HEK293 (cell line): ENCODE results near the gene CLDN3.

Source experiments
- BCL11B ChIP-seq: fragments of 450-650 bp; formaldehyde crosslinking; IDR thresholded peaks from 2 replicates; pipeline ENCODE4 v1.5.1; 2016; ENCODE audit warnings: low read depth, missing biosample characterization, missing genetic modification characterization
- GLIS1 ChIP-seq: fragments of 450-650 bp; formaldehyde crosslinking; IDR thresholded peaks from 2 replicates; pipeline ENCODE4 v1.5.1; 2016; ENCODE audit warnings: missing biosample characterization, missing genetic modification characterization
- IKZF3 ChIP-seq: fragments of 450-650 bp; IDR thresholded peaks from 2 replicates; pipeline ENCODE4 v1.5.0; 2018; ENCODE audit warnings: missing biosample characterization, mild to moderate bottlenecking, missing genetic modification characterization, moderate library complexity
- KLF7 ChIP-seq: fragments of 450-650 bp; formaldehyde crosslinking; IDR thresholded peaks from 2 replicates; pipeline ENCODE4 v1.5.1; 2016; ENCODE audit warnings: missing biosample characterization, missing genetic modification characterization, borderline replicate concordance
- KLF8 ChIP-seq: fragments of 450-650 bp; formaldehyde crosslinking; IDR thresholded peaks from 2 replicates; pipeline ENCODE4 v1.5.1; 2016; ENCODE audit warnings: missing biosample characterization, missing genetic modification characterization
- MYNN ChIP-seq: fragments of 450-650 bp; formaldehyde crosslinking; IDR thresholded peaks from 2 replicates; pipeline ENCODE4 v1.5.1; 2016; ENCODE audit warnings: missing biosample characterization, missing genetic modification characterization, borderline replicate concordance
- PATZ1 ChIP-seq: fragments of 450-650 bp; formaldehyde crosslinking; IDR thresholded peaks from 2 replicates; pipeline ENCODE4 v1.5.1; 2016; ENCODE audit warnings: missing biosample characterization, missing genetic modification characterization
- SALL2 ChIP-seq: fragments of 450-650 bp; formaldehyde crosslinking; IDR thresholded peaks from 2 replicates; pipeline ENCODE4 v1.5.0; 2017; ENCODE audit warnings: missing biosample characterization, mild to moderate bottlenecking, missing genetic modification characterization, borderline replicate concordance
- SCRT1 ChIP-seq: fragments of 450-650 bp; formaldehyde crosslinking; IDR thresholded peaks from 2 replicates; pipeline ENCODE4 v1.5.1; 2016; ENCODE audit warnings: missing biosample characterization, missing genetic modification characterization, borderline replicate concordance
- ZBTB11 ChIP-seq: fragments of 450-650 bp; formaldehyde crosslinking; conservative IDR thresholded peaks from 2 replicates; pipeline ENCODE4 v1.5.1; 2016; ENCODE audit warnings: low read depth, missing biosample characterization, missing genetic modification characterization
- ZBTB17 ChIP-seq: fragments of 450-650 bp; formaldehyde crosslinking; IDR thresholded peaks from 2 replicates; pipeline ENCODE4 v1.5.1; 2016; ENCODE audit warnings: missing biosample characterization, missing genetic modification characterization
- ZBTB20 ChIP-seq: fragments of 450-650 bp; formaldehyde crosslinking; IDR thresholded peaks from 2 replicates; pipeline ENCODE4 v1.5.1; 2016; ENCODE audit warnings: missing biosample characterization, missing genetic modification characterization
- ZEB2 ChIP-seq: fragments of 450-650 bp; formaldehyde crosslinking; IDR thresholded peaks from 2 replicates; pipeline ENCODE4 v1.5.1; 2016; ENCODE audit warnings: missing biosample characterization, missing genetic modification characterization
- ZNF114 ChIP-seq: fragments of 450-650 bp; formaldehyde crosslinking; IDR thresholded peaks from 2 replicates; pipeline ENCODE4 v1.5.0; 2017; ENCODE audit warnings: missing biosample characterization, missing genetic modification characterization
- ZNF132 ChIP-seq: fragments of 450-650 bp; formaldehyde crosslinking; IDR thresholded peaks from 2 replicates; pipeline ENCODE4 v1.5.1; 2017; ENCODE audit warnings: missing biosample characterization, missing genetic modification characterization, borderline replicate concordance
- ZNF174 ChIP-seq: fragments of 450-650 bp; formaldehyde crosslinking; IDR thresholded peaks from 2 replicates; pipeline ENCODE4 v1.5.0; 2017; ENCODE audit warnings: missing biosample characterization, mild to moderate bottlenecking, missing genetic modification characterization
- ZNF19 ChIP-seq: fragments of 450-650 bp; formaldehyde crosslinking; IDR thresholded peaks from 2 replicates; pipeline ENCODE4; 2016; ENCODE audit warnings: missing biosample characterization, missing genetic modification characterization, low read depth
- ZNF292 ChIP-seq: fragments of 450-650 bp; formaldehyde crosslinking; IDR thresholded peaks from 2 replicates; pipeline ENCODE4 v1.5.1; 2016; ENCODE audit warnings: low read depth, missing biosample characterization, missing genetic modification characterization, borderline replicate concordance
- ZNF302 ChIP-seq: fragments of 450-650 bp; formaldehyde crosslinking; IDR thresholded peaks from 2 replicates; pipeline ENCODE4 v1.5.1; 2016; ENCODE audit warnings: missing biosample characterization, missing genetic modification characterization, low read depth
- ZNF449 ChIP-seq: fragments of 450-650 bp; formaldehyde crosslinking; IDR thresholded peaks from 2 replicates; pipeline ENCODE4 v1.5.1; 2017; ENCODE audit warnings: missing biosample characterization, mild to moderate bottlenecking, missing genetic modification characterization, moderate library complexity
- ZNF571 ChIP-seq: fragments of 450-650 bp; formaldehyde crosslinking; IDR thresholded peaks from 2 replicates; pipeline ENCODE4 v1.5.0; 2017; ENCODE audit warnings: missing biosample characterization, missing genetic modification characterization
- ZNF645 ChIP-seq: fragments of 450-650 bp; formaldehyde crosslinking; IDR thresholded peaks from 2 replicates; pipeline ENCODE4; 2016; ENCODE audit warnings: missing biosample characterization, missing genetic modification characterization
- ZNF658 ChIP-seq: fragments of 450-650 bp; formaldehyde crosslinking; IDR thresholded peaks from 2 replicates; pipeline ENCODE4; 2016; ENCODE audit warnings: missing biosample characterization, missing genetic modification characterization
- ZSCAN30 ChIP-seq: fragments of 450-650 bp; IDR thresholded peaks from 2 replicates; pipeline ENCODE4 v1.5.1; 2018; ENCODE audit warnings: missing biosample characterization, mild to moderate bottlenecking, missing genetic modification characterization, moderate library complexity
- ZSCAN4 ChIP-seq: fragments of 450-650 bp; formaldehyde crosslinking; IDR thresholded peaks from 2 replicates; pipeline ENCODE4 v1.5.1; 2017; ENCODE audit warnings: missing biosample characterization, missing genetic modification characterization
- ZSCAN5A ChIP-seq: fragments of 450-650 bp; formaldehyde crosslinking; IDR thresholded peaks from 2 replicates; pipeline ENCODE4 v1.5.1; 2016; ENCODE audit warnings: missing biosample characterization, missing genetic modification characterization
- ZXDB ChIP-seq: fragments of 450-650 bp; formaldehyde crosslinking; IDR thresholded peaks from 2 replicates; pipeline ENCODE4 v1.5.1; 2016; ENCODE audit warnings: missing biosample characterization, missing genetic modification characterization

The CLDN3 gene

GRCh38 chr7:73738612-73739386 is 31.3 kb downstream of the CLDN3 start, which contains the start of gene ABHD11 (continued):
- TF ChIP-seq ZNF292 (no peak), KLF8 (peak; percentile 95), ZBTB11 (peak; percentile 64), MYNN (no peak), ZNF174 (no peak), ZNF571 (tag by site-specific recombination) (no peak), ZBTB20 (tag by site-specific recombination) (peak; percentile 74; the same call in 1 of the 2 replicates), ZBTB17 (peak; percentile 92), ZNF302 (tag by site-specific recombination) (no peak), ZSCAN30 (tag by site-specific recombination) (0 out of 2 replicates have a peak, but pooled peaks have one; percentile 27), BCL11B (tag by site-specific recombination) (no peak), IKZF3 (tag by site-specific recombination) (peak; percentile 44; the same call in 1 of the 2 replicates), ZSCAN4 (tag by site-specific recombination) (no peak), PATZ1 (tag by site-specific recombination) (peak; percentile 71; the same call in 1 of the 2 replicates), ZNF132 (tag by site-specific recombination) (no peak), ZNF449 (tag by site-specific recombination) (peak; percentile 89), ZNF114 (tag by site-specific recombination) (no peak), SALL2 (tag by site-specific recombination) (no peak), ZEB2 (tag by site-specific recombination) (peak; percentile 99), GLIS1 (tag by site-specific recombination) (peak; percentile 46), ZNF658 (tag by site-specific recombination) (no peak), ZXDB (tag by site-specific recombination) (peak; percentile 11; the same call in 1 of the 2 replicates), ZNF645 (tag by site-specific recombination) (0 out of 2 replicates have a peak, but pooled peaks have one; percentile 53), SCRT1 (tag by site-specific recombination) (no peak), ZSCAN5A (tag by site-specific recombination) (peak; percentile 82; the same call in 1 of the 2 replicates), KLF7 (tag by site-specific recombination) (0 out of 2 replicates have a peak, but pooled peaks have one; percentile 43), ZNF19 (tag by site-specific recombination) (no peak)
